ENCODE data around the gene BCAR3.
"Not testable (repeated sequence)": the region's sequence is repeated elsewhere in the genome, so short reads cannot be mapped to it uniquely, and the experiment has no call there.

BCAR3 gene

DNA sequence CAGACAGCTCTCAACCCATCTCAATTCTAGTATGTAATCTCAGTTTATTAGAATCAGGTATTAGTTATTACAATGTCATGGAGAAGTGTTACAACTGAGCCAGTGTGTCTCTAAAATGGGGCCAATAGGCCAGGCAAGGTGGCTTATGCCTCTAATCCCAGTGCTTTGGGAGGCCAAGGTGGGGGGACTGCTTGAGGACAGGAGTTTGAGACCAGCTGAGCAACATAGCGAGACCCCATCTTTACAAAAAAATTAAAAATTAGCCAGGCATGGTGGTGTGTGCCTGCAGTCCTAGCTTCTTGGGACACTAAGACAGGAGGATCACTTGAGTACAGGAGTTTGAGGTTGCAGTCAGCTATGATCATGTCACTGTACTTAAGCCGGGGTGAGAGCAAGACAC lies 104.9 kb downstream of the BCAR3 start:
- no peak for DNase-seq (ENCODE audit: low read depth)

DNA sequence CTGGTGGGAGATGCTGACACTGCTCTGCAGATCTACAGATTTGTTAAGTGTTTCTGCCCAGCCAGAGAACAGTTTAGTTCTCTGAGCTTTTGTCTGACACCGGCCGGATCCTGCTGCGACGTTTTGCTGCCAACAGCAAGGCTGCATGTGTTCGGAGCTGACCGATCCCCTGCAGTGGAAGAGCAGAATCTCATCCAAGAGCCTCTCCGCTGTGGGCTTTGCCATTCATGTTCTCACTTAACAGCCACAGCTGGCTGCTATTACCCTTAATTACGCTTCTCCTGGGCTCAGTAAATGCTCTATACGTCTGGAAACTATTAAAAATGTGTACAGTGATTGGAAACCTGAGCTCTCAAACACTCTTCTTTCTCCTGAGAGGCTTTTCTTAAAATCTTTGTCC lies 105.3 kb downstream of the BCAR3 start:
- DNase-seq (ENCODE audit: low read depth), result no peak

DNA sequence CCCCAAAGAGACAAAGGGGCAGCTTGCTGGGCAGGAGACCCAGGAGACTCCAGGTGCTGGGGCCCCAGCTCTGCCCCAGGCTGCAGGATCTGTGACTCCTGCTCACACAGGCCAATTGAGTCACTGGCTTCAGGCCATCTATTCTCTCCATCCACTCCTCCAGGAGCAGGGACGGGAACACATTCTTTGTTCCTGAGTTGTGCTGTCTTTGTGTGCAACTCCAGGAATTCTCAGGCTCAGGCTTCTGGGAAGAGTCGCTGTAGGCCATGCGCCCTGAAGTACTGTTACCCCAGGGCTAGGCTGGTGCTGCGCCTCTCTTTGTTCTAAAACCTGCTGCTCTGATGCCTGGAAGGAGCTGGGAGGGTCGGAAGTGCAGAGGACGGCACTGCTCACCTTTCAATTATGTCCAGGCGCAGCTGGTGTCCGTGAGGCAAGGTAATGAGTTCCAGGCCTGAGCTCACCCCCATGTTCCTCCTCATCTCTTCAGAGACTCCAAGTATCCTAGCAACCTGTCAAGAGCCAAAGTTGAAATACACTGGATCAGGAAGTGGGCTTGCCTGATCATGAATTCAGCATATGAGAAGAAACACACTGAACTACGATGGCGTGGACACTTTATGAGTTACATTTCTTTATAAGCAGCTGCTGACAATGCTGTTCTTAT lies 105.9 kb downstream of the BCAR3 start:
- DNase-seq (ENCODE audit: low read depth), result no peak

DNA sequence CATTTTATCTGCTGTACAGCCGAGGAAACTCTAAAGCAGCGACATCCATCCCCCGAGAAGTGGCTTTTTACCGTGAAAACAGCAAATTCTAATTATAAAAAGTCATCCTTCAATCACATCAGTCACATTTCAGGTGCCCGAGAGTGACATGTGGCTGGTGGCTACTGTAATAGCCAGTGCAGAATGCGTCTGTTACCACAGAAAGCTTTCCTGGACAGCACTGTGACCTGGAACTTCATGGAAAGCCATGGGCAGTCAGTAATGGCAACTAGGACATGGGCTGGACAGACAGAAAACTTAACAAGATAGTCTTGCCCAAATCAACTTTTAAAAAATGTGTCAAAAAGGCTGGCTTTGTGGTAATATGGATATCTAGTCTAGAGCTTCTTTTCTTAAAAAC lies 106.6 kb downstream of the BCAR3 start:
- no peak for DNase-seq (ENCODE audit: low read depth)

DNA sequence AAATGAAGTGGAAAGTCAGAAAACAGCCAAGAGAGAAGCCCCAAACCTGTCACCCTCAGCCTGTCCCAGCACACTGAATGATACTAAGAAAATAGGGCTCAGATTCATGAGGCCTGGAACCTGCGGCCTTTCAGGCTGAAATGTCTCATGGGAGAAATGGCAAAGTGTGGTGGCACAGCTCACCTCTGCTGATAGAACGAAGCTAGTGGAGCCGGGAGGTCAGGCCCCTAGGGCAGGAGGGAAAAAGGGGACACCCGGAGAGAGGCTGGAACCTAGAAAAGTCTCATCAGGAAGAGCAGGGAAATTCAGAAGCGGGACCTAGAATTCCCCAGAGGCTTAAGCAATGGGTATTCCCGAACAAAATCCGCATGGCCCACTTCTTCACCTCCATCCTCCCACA lies 107.1 kb downstream of the BCAR3 start:
- DNase-seq (ENCODE audit: low read depth), result no peak

DNA sequence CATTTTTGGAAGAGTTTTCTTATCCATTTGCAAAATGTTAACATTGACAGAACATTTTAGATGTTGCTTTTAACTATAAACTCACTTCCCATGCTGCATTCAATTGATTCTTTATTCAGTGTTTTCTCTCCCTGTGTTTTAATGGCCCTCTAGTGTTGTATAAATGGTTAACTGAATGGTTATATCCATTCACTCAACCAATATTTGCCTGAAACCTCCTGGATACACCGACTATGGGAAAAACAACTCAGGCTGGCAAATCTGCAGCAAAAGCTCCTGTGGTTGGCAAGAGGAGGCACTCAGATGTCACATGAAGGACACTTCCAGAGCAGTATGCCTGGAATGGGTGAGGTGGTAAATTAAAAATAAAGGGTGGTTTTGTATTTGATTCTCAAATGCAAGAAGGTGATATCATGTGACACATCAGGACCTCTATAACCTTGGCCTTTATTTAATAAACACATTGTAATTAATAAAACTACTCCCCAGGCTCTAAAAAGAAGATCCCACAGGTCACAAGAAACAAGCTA lies 107.6 kb downstream of the BCAR3 start:
- DNase-seq (ENCODE audit: low read depth), result no peak

DNA sequence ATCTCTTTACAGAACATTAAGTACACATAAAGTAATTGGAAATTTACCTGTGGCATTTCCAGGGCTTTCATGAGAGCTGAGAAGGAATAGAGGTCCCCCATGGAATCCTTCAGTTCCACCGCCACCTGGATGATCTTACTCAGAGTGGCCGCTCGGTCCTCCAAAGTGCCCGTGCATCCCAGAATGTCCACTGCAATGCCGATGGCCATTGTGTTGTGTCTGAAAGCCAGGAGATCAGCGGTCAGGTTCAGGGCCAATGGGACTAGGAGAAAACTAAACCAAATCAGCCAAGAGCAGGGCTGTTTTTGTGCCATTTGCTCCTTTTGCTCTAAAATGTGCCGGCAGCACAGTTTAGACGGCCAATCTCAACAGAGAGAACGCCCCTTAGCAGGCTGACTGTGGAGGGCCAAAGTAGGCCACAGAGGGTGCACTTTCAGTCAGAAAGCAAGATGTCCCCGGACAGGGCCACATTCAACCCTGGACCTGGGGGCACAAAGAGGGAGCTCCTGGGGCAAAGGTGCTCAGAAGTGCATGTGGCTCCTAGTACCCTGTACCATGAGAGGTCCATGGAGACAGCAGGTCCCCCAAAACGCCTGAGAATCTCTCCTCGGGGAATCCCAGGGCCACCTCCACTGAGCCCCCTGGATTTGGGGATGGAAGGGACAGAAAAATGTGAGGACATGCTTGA lies 109.9 kb downstream of the BCAR3 start:
- DNase-seq (ENCODE audit: low read depth), result no peak

DNA sequence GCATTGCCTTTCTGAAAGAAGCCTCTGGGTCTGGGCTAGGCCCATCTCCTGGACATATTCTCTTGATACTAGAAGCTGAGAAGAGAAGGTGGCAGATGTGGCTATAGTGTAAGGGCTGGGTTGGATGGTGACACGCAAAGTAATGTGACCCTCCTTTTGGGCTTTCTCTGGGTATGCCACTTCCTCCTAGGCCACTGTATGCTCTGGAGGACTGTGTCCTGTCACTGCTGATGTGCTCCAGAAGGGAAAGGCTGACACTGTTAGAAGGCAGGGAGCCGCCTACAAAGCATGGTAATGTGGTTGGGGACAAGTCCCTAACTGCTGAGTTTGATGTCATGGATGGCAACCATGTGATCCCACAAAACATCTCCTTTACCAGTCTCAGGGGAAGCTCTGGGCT lies 112.1 kb downstream of the BCAR3 start:
- DNase-seq (ENCODE audit: low read depth), result no peak

DNA sequence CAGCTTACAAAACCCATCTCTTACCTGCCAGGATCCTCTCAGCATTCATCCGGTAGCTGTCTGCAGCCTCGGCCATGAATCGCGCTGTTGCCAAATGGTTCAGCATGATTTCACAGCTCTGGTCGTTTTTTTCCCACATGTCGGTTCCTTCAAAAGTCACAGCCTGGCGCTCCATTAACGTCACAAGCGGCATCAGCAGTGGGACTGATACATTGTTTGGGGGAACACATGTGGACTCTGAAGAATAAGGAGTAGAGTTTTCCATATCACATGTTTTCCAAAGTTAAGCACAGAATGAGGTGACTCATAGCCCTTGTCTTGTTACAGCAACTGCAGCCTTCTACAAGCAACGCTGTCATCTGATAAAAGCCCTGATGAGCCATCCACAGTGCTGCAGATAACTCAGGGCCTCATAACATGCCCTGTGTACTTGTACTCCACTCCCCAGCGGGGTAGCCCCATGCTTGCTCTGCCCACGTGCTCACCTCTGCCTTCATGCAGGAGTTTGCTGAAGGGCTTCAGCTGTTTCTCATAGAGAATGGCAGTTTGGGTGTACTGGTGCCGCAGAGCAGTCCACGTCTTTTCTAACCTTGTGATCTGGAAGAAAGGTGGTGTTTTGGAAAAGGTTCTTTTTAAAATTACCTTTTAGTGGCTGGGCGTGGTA lies 114.2 kb downstream of the BCAR3 start:
- DNase-seq (ENCODE audit: low read depth), result no peak

DNA sequence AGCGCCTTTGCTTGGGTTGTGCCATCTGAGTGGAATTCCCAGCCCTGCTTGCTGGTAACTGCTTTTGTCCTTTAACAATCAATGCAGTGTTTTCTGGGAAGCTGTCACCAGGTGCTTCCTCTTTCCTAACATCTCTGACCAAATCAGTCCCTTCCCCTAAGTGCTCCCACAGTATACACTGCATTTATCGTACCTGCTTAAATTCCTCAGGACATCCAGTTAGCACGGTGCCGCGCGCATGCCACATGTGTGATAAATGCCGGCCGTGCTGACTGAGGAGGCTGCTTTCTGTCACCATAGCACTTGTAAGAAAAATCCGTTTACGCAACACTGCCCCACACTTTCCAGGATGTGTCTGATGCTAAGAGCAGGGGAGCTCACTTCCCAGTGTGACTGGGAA lies 115.4 kb downstream of the BCAR3 start:
- DNase-seq (ENCODE audit: low read depth), result no peak

DNA sequence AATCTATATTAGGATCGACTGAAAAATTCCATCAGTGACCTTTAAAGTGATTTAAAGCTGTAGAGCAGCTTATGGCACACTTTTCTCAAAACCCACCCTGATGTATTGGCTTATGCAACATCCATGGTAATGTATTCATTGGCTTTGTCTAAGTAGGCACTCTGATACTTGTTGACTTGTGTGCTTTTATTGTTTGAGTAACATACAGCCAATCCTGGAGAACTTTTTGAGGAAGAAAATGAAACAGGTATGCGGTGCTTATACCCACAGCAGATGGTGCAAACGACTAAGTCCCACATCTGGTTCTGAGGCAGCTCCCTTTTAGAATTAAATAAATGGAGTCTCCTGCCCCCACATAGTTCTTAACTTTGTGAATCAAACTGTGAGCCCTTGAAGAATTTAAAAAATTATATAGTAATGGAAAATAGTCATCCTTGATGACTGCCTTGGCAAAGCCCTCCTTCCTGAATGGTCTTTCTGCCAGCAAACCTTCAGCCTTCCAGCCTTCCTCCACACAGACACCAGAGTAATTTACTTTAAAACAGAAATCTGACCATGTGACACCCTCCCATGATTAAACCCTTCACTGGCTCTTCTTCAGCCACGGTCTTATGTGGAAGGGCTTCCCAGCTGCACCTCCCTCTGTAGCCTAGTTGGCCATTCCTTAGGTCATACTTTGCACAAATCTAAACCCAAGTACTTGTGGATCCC lies 116.0 kb downstream of the BCAR3 start:
- no peak for DNase-seq (ENCODE audit: low read depth)

DNA sequence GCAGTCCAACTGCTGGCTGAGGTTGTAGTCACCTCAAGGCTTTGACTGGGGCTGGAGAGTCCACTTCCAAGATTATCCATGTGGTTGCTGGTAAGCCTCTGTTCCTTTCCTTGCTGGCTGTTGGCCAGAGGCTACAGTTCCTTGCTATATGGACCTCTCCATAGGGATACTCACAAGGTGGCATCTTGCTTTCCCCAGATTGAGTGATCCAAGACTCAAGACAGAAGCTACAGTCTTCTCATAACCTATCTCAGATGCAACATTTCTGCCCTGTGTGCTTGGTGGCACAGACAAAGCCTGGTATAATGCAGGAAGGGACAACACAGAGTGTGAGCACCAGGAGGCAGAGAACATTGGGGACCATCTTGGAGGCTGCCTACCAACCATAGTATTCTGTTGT lies 121.9 kb downstream of the BCAR3 start:
- DNase-seq (ENCODE audit: low read depth), result no peak

DNA sequence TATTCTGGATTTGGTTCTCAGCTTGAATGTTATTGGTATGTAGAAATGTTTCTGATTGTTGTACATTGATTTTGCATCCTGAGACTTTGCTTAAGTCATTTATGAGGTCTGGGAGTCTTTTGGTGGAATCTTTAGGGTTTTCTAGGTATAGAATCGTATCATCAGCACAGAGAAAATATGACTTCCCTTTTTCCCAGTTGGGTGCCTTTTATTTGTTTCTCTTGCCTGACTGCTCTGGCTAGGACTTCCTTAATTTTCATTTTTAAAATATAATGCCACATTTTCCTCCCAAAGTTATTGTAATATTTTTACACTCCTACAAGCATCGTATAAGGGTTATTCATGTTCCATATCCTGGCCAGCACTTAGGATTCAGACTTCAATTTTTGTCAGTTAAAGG lies 122.6 kb downstream of the BCAR3 start:
- DNase-seq (ENCODE audit: low read depth), result no peak

DNA sequence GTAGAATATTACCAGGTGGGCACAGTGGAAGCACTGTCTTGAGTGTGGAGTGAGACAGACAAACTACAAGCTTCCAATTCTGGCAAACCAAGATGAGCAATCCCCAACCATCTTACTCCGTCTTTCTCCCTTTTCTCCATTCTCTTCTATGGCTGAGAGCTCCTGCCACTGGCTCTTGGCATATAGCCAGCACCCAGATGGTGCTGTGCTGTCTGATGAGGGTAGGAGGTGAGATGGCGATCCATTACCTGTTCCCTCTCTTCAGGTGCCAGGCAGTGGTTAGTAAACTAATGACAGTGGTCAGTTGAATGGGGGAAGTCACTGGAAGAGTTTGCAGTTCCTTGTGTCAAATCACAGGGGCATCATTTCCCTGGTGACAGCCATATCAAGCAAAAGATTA lies 125.3 kb downstream of the BCAR3 start:
- DNase-seq (ENCODE audit: low read depth), result no peak

DNA sequence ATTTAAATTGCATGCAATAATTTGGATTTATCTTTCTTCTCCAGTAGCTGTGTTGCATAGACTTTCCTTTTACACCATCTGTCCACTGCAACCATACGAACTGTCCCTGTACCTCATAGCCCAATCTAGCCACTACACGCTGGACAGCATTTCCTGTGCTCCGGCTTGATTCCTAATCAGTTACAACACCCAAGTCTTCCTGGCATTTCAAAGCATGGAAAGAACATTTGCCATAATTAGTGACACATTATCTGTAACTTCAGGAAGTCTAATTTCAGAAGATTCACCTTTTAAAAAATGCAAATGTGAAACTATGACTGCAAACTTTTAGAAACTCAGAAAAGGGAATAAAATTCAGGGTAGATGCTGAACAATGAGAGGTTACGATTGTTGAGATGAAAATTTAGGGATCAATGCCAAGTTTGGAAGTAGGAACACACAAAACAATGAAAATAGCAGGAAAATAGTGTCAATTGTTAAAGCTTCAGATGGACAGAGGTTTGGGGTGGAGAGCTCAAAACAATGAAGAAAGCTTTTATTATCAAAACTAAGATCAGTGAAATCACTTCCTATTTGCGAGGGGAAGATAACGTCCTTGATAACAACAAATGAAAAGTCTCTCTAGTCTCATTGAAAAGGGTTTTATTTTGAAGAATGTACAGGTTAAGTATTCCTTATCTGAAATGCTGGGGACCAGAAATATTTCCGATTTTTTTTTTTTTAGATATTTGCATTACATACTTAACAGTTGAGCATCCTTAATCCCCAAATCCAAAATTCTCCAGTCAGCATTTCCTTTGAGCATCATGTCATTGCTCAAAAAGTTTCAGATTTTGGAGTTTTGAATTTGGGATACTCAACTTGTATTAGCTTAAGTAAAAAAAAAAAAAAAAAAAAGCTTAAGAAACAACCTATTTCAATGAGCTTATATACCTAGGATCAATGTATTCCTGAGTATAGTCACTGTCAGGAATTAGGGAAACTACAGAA lies 126.5 kb downstream of the BCAR3 start:
- DNase-seq (ENCODE audit: low read depth), result no peak

DNA sequence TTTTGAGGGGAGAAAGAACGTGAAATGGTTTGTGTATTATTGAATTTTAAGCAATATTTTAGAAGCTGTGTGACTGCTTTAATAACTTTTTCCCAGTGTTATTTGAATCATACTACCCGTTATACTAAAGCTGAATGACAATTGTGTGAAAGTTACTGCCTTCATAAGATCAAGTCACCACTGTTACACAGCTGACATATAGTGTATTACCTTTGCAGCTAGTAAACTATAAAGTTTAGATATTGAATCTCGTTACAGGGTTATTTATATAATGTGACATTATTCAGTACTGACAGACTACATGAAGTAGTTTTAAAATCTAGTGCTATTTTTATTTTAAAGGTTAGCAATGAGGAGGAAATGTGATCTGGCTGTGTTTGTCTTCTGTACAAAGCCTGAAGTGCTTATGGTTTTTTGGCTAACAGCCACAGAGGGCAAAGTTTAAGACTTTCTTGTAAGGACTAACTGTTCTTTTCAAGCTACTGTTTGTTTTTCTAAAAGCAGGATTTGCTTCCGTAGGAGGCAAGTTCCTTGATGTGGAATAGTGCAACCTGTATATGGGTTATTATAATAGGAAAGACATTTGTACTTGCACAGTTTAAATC lies 127.6 kb downstream of the BCAR3 start:
- not testable (repeated sequence) for DNase-seq (ENCODE audit: low read depth)

DNA sequence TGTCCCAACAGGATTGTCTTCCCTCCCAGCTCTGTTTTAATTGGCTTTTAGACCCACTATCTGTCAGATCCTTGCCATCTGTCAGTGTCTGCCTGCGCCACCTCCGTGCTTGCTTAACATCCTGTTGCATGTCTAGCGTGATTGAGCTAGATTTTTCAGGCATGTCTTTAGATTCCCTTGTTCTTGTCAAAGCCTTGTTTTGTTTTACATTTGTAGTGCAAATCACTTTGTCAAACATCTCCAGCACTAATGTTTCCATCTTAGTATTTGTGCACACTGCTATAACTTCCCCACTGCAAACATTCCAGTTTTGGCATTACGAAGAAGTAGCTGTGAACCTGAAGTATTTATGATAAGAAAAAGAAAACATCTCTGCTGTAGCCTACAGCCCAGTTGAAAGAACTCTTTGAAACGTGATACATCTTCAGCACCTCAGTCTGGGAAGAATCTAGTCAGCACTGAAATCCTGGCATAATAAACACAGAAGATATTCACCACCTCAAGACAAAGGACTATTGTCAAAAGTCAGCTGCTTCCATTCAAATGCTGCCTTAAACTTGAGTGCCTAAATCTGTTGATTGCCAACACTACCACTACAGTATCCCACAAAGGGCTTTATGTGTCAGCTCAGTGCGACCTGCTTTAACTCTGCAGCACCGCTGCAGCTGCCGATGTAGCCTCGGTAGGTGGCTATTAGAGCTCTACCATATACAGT lies 128.7 kb downstream of the BCAR3 start:
- no peak for DNase-seq (ENCODE audit: low read depth)

DNA sequence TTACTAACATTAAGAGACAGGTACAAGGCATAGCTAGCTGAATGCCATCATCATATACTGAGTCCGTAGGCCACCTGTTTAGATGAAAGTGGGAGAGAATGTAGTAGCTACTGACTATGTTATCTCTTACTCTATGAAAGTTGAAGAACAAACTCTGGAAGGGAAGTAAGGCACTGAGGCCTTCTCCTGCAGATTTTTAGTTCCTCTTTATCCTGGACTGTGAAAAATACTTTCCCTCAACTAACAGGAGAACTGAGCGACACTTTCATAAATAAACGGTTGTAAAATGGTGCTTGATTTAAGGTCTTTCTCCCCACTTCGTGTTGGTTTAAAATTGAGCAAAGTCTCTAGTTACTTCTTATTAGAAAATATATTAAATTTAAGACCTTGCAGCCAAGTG lies 131.8 kb downstream of the BCAR3 start:
- DNase-seq (ENCODE audit: low read depth), result no peak

DNA sequence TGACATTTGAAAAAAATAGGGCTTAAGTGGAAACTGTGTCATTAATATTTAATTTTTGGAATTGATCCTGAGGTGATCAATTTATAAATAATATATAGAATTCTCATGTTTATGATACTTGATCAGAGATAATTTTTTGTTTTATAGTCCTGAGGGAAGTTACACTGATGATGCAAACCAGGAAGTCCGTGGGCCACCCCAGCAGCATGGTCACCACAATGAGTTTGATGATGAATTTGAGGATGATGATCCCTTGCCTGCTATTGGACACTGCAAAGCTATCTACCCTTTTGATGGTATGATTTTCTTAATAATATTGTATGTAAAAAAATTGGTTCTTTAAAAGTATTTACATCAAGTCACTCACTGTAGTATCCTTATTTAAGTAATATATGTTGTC lies 132.5 kb downstream of the BCAR3 start:
- no peak for DNase-seq (ENCODE audit: low read depth)

DNA sequence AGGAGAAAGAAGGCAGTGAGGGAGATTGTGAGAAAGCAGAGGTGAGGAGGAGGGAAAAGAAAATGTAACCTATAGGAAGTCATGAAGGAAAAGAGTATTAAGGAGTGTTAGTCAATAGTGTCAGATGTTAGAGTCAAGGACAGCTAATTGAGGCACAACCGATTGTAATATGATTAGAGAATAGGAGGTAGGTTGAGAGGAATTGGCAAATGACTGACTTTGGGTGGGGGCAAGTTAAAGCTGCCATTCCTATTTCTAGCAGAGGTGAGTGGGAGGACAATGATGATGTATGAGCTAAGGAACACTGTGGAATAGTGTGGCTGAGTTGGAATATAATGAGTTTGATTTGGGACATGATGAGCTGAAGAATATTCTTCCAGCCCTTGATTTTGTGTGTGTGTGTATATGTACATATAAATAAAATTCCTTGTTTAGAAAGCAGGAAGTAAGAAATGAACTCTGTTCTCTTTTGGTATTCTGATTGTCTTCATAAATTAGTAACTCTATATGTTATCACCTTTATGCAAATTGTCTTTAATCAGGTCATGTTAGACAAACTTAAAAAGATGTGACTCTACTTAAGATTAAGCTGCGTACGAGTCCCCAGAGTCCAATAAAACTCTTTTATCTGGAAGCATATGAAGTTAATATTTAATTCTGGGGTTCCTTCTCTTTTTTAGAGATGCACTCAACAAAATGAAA lies 135.3 kb downstream of the BCAR3 start:
- no peak for DNase-seq (ENCODE audit: low read depth)
